GM23338 (cell line): Measurements from ENCODE around the gene HMCN2. TPM values are rescaled to one million over a fixed set of nuclear protein-coding genes. Genes with fewer than 3 reads are reported as not detected.

Experiments used
- ATAC-seq: fragments of 200-7000 bp; cut with Tn5 transposase; 3 replicates; pipeline ENCODE4 v1.9.1; 2020
- DNase-seq: peaks from one replicate; pipeline ENCODE4 v3.0.0-alpha.2; 2015; ENCODE audit warnings: low spot score
- H2AFZ ChIP-seq: fragments of 200-600 bp; sonication (generic); 2 replicates; pipeline ENCODE4 v1.8.0; 2016; ENCODE audit warnings: antibody characterized with exemption, mild to moderate bottlenecking, moderate library complexity
- H3F3A ChIP-seq: fragments of 200-600 bp; sonication (generic); replicated peaks from 2 replicates; pipeline ENCODE4 v1.8.0; 2017; ENCODE audit warnings: antibody characterized with exemption, mixed run types, low read depth
- H3K27ac ChIP-seq: fragments of 200-600 bp; sonication (generic); 2 replicates; pipeline ENCODE4 v1.6.1; 2016; ENCODE audit warnings: low read depth
- H3K27me3 ChIP-seq: fragments of 200-600 bp; sonication (generic); 2 replicates; pipeline ENCODE4 v1.8.0; 2016; ENCODE audit warnings: mild to moderate bottlenecking, mixed run types, moderate library complexity; ENCODE audit not compliant: insufficient read depth
- H3K36me3 ChIP-seq: fragments of 200-600 bp; sonication (generic); 2 replicates; pipeline ENCODE4 v1.8.0; 2016; ENCODE audit warnings: mild to moderate bottlenecking; ENCODE audit not compliant: insufficient read depth
- H3K4me1 ChIP-seq: fragments of 200-600 bp; sonication (generic); 2 replicates; pipeline ENCODE4 v1.8.0; 2016; ENCODE audit warnings: mild to moderate bottlenecking, moderate library complexity; ENCODE audit not compliant: insufficient read depth
- H3K4me2 ChIP-seq: fragments of 200-600 bp; sonication (generic); 2 replicates; pipeline ENCODE4 v1.7.1; 2017; ENCODE audit warnings: mixed run types
- H3K4me3 ChIP-seq: fragments of 200-600 bp; sonication (generic); 2 replicates; pipeline ENCODE4 v1.6.1; 2016; ENCODE audit warnings: mixed run types
- H3K79me2 ChIP-seq: fragments of 200-600 bp; sonication (generic); replicated peaks from 2 replicates; pipeline ENCODE4 v1.8.0; 2017; ENCODE audit warnings: mild to moderate bottlenecking; ENCODE audit not compliant: insufficient read depth
- H3K9me2 ChIP-seq: fragments of 200-600 bp; sonication (generic); 2 replicates; pipeline ENCODE4 v1.8.0; 2017; ENCODE audit not compliant: insufficient read depth
- H4K20me1 ChIP-seq: fragments of 200-600 bp; sonication (generic); replicated peaks from 2 replicates; pipeline ENCODE4 v1.8.0; 2017; ENCODE audit warnings: mild to moderate bottlenecking; ENCODE audit not compliant: insufficient read depth
- H3K27ac Mint-ChIP-seq: 2 replicates; pipeline ENCODE4 v1.8.0; 2020; ENCODE audit warnings: inconsistent platforms, mild to moderate bottlenecking, moderate library complexity, mixed read lengths
- H3K27me3 Mint-ChIP-seq: 3 replicates; pipeline ENCODE4 v1.8.0; 2022; ENCODE audit warnings: low read depth, mild to moderate bottlenecking, moderate library complexity, mixed read lengths, inconsistent platforms; ENCODE audit not compliant: insufficient read depth, poor library complexity
- H3K36me3 Mint-ChIP-seq: 3 replicates; pipeline ENCODE4 v1.8.0; 2021; ENCODE audit warnings: low read depth, mild to moderate bottlenecking, inconsistent platforms, moderate library complexity, mixed read lengths
- H3K4me1 Mint-ChIP-seq: 3 replicates; pipeline ENCODE4 v1.8.0; 2020; ENCODE audit warnings: mild to moderate bottlenecking, inconsistent platforms, mixed read lengths
- H3K4me3 Mint-ChIP-seq: 3 replicates; pipeline ENCODE4 v1.8.0; 2021; ENCODE audit warnings: moderate library complexity, mild to moderate bottlenecking, inconsistent platforms, mixed read lengths
- H3K9me3 Mint-ChIP-seq: 3 replicates; pipeline ENCODE4 v1.8.0; 2020; ENCODE audit warnings: moderate library complexity, mild to moderate bottlenecking, inconsistent platforms, mixed read lengths
- CREB1 ChIP-seq: fragments of 250-450 bp; sonication (Bioruptor Pico); IDR thresholded peaks from 2 replicates; pipeline ENCODE4 v1.5.0; 2020; ENCODE audit warnings: low read depth, mild to moderate bottlenecking, moderate library complexity
- CTCF ChIP-seq, 2 experiments: fragments of 200-600 bp in 1 of 2; sonication (generic) in 1 of 2; conservative IDR thresholded peaks; 2 replicates each; pipeline versions ENCODE4 v1.5.1 to v1.6.1; 2016 to 2017; ENCODE audit warnings: antibody characterized with exemption in 2 of 2, low read depth in 2 of 2, mild to moderate bottlenecking in 2 of 2, moderate library complexity in 1 of 2
- ETS1 ChIP-seq: IDR thresholded peaks from 2 replicates; pipeline ENCODE4 v1.6.1; 2016; ENCODE audit warnings: antibody characterized with exemption
- EZH2 ChIP-seq: fragments of 200-600 bp; sonication (generic); IDR thresholded peaks from one replicate; pipeline ENCODE4 v1.8.0; 2017; ENCODE audit warnings: antibody characterized with exemption, mild to moderate bottlenecking, low read depth; ENCODE audit not compliant: unreplicated experiment
- EZH2phosphoT487 ChIP-seq: fragments of 200-600 bp; sonication (generic); IDR thresholded peaks from one replicate; pipeline ENCODE4 v1.8.1; 2018; ENCODE audit warnings: antibody characterized with exemption; ENCODE audit not compliant: unreplicated experiment
- JUNB ChIP-seq: IDR thresholded peaks from one replicate; pipeline ENCODE4 v1.6.1; 2016; ENCODE audit warnings: antibody characterized with exemption; ENCODE audit not compliant: unreplicated experiment
- NANOG ChIP-seq: IDR thresholded peaks from 2 replicates; pipeline ENCODE4 v1.6.1; 2016; ENCODE audit warnings: antibody characterized with exemption, borderline replicate concordance
- POLR2AphosphoS5 ChIP-seq: IDR thresholded peaks from 2 replicates; pipeline ENCODE4 v1.6.1; 2016; ENCODE audit warnings: antibody characterized with exemption, low read depth
- REST ChIP-seq: IDR thresholded peaks from one replicate; pipeline ENCODE4 v1.6.1; 2018; ENCODE audit warnings: antibody characterized with exemption; ENCODE audit not compliant: unreplicated experiment
- STAT1 ChIP-seq: IDR thresholded peaks from one replicate; pipeline ENCODE4 v1.6.1; 2016; ENCODE audit warnings: antibody characterized with exemption; ENCODE audit not compliant: unreplicated experiment
- ZNF114 ChIP-seq: fragments of 250-450 bp; sonication (Bioruptor Pico); IDR thresholded peaks from 2 replicates; pipeline ENCODE4 v1.5.0; 2020; ENCODE audit warnings: mild to moderate bottlenecking, moderate library complexity
- ZNF331 ChIP-seq: fragments of 250-450 bp; sonication (Bioruptor Pico); IDR thresholded peaks from 2 replicates; pipeline ENCODE4 v1.5.0; 2020; ENCODE audit warnings: low read depth, mild to moderate bottlenecking, moderate library complexity
- ZNF462 ChIP-seq: fragments of 250-450 bp; sonication (Bioruptor Pico); IDR thresholded peaks from 2 replicates; pipeline ENCODE4 v1.5.0; 2020; ENCODE audit warnings: mild to moderate bottlenecking, moderate library complexity
- polyA plus RNA-seq: library from polyadenylated mRNA; unstranded; fragments of >200 nt; fragmentation: Nextera tagmentation; extraction: Ambion mirVana; gene quantifications from 2 replicates; pipeline ENCODE4 v1.2.1, GENCODE V29; 2016
- total RNA-seq: library from RNA; depleted of rRNA; stranded (reverse); fragments of >200 nt; shearing (Covaris generic); gene quantifications from 2 replicates; pipeline ENCODE4 v1.2.3, GENCODE V29; 2014

The HMCN2 gene
- total and polyA plus RNA-seq, 2 experiments from 2014 or later = 1.3 to 4.7 TPM

GRCh38 chr9:130450344-130451003 is 184.9 kb downstream of the HMCN2 start:
- Histone ChIP-seq H3K79me2 (no peaks in the 10 kb centered on the region; the same call in 1 of the 2 replicates), H3K27ac (no peak overlapping the region), H3K4me3 (no peak overlapping the region), H3K36me3 (no peaks in the 10 kb centered on the region; the same call in 1 of the 2 replicates), H3K27me3 (peaks cover 10% of the 10 kb centered on the region; the same call in 1 of the 2 replicates), H2AFZ (no peak overlapping the region), H3K4me2 (no peak overlapping the region; the same call in 1 of the 2 replicates), H3F3A (peaks cover 6% of the 10 kb centered on the region; the same call in 1 of the 2 replicates), H3K4me1 (peaks cover 44% of the 10 kb centered on the region), H4K20me1 (no peaks in the 10 kb centered on the region; the same call in 1 of the 2 replicates), H3K9me2 (no peaks in the 10 kb centered on the region)
- Mint-ChIP-seq H3K27me3 (peaks cover 30% of the 10 kb centered on the region), H3K9me3 (no peaks in the 10 kb centered on the region), H3K4me1 (peaks cover 60% of the 10 kb centered on the region), H3K27ac (peak overlapping the region; percentile 74; the same call in 1 of the 2 replicates), H3K36me3 (peaks cover 34% of the 10 kb centered on the region), H3K4me3 (no peak overlapping the region)
- DNase-seq (peak; percentile 53), ATAC-seq (no peak)
- no peak for TF ChIP-seq CREB1
- TF ChIP-seq JUNB = no peak
- no peak for TF ChIP-seq ZNF462
- no peak for TF ChIP-seq STAT1
- TF ChIP-seq ETS1 = no peak
- no peak for TF ChIP-seq NANOG
- TF ChIP-seq ZNF114 (CRISPR knock-in tag) = no peak
- no peak for TF ChIP-seq ZNF331 (CRISPR knock-in tag)
- no peak for TF ChIP-seq CTCF (conservative IDR thresholded peaks at IDR 0.05; ENCODE audit: low read depth in 2 of 2)
- TF ChIP-seq POLR2AphosphoS5 = no peak
- no peak for TF ChIP-seq EZH2phosphoT487
- TF ChIP-seq EZH2 = no peak
- TF ChIP-seq REST = no peak
